Right lobe of liver (tissue), 4 donors: ENCODE measurements around the gene MCFD2.

Experiments used
- POLR2A ChIP-seq: fragments of 450-650 bp; IDR thresholded peaks from one replicate; pipeline ENCODE4 v1.6.1; 2017; ENCODE audit warnings: antibody characterized with exemption, mild to moderate bottlenecking
- TF ChIP-seq, protein P1 (sequence below), 4 donors: fragments of 200-600 bp in 3 of 4; fragments of 450-650 bp in 1 of 4; IDR thresholded peaks; one replicate each; pipeline versions ENCODE4 v1.5.1 to v1.8.0; 2016 to 2022; ENCODE audit warnings: antibody characterized with exemption in 4 of 4, mild to moderate bottlenecking in 2 of 4
- donor health status: DM: no; HTN: no; CAD: no.
- donor health status: DM: no; HTN: no; CAD: no.
- donor health status: DM: no; HTN: yes; CAD: no.

DNA sequence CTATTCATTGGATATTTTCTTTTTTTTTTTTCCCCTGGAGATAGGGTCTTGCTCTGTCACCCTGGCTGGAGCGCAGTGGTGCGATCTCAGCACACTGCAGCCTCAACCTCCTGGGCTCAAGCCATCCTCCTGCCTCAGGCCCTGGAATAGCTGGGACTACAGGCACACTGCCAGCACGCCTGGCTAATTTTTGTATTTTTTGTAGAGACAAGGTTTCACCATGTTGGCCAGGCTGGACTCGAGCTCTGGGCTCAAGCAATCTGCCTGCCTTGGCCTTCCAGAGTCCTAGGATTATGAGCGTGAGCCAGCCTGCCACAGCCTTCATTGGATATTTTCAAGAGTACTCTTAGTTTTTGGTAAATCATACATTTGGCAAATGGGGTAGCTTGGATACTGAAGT, 9.0 kb upstream of the MCFD2 start:
- TF ChIP-seq, protein P1, sequence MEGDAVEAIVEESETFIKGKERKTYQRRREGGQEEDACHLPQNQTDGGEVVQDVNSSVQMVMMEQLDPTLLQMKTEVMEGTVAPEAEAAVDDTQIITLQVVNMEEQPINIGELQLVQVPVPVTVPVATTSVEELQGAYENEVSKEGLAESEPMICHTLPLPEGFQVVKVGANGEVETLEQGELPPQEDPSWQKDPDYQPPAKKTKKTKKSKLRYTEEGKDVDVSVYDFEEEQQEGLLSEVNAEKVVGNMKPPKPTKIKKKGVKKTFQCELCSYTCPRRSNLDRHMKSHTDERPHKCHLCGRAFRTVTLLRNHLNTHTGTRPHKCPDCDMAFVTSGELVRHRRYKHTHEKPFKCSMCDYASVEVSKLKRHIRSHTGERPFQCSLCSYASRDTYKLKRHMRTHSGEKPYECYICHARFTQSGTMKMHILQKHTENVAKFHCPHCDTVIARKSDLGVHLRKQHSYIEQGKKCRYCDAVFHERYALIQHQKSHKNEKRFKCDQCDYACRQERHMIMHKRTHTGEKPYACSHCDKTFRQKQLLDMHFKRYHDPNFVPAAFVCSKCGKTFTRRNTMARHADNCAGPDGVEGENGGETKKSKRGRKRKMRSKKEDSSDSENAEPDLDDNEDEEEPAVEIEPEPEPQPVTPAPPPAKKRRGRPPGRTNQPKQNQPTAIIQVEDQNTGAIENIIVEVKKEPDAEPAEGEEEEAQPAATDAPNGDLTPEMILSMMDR (IDR thresholded peaks at IDR 0.05): no peak
- TF ChIP-seq POLR2A: no peak
